ENCODE results near the gene UFSP1. TPM values are rescaled to one million over a fixed set of nuclear protein-coding genes. Genes with fewer than 3 reads are reported as not detected.

UFSP1 gene
- polyA plus RNA-seq, 4 donors: 2.2 to 5.3 (median 4.2) TPM

DNA sequence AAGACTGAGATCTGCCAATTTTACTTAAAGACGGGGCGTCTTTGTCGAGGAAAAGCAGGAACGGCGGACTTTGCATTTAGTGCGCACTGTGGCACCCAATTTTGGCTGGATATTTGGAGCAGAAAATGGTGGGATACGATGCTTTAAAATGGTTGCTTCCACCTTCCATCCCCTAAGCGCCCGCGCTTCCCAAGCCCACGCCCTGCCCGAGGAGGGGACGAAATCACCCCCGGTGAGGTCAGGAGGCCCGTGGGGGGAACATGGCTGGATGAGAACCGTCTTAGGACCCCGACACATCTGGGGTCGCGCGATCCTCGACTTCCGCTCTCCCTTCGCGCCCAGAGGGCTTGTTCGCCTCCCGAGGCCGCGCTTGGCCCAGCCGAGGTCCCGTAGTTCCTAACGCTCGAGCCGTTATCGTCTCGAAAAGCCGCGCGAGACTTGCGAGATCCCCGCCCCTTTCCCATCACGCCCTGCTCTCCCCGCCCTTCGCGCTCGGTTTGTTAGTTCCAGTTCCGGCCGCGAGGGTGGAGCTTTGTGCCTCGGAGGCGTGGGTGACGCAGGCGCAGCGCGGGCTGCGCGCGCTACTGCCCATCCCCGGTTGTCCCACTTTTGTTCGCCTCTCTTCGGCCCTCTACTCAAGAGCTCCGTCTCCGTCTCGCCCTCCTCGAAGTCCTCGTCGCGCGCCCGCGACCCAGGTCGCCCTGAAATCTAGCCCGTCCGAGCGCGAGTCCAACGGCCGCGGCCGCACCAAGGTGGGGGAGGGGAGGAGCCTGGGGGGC, 14.7 kb downstream of the UFSP1 start, which contains the start of gene SRRT:
Gene SRRT (plus strand): TSS at position 527 of the 779 bp plus-strand sequence. CDS start 488 bp downstream, outside the sequence.
- WGBS, 3 donors: 2% methylated on average over 55 to 79 of the region's 79 CpGs
- FAIRE-seq: no peak

DNA sequence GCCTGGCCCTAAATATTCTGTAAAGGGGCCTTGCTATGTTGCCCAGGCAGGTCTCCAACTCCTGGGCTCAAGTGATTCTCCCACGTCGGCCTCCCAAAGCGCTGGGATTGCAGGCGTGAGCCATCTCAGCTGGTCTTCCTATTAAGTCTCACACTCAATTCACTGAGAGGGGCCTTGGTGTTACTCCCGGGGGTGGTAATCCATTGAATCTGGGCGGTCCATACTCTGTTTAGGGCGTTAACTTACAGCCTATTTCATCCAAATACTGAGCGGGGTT, 15.3 kb downstream of the UFSP1 start:
- no peak for DNase-seq
- Histone ChIP-seq H3K4me3 (ENCODE audit: low read depth in 1 of 3, low read length in 3 of 3) (peak overlapping the region in 2 of 3 donors; percentile 86 to 98), H3K9me3 (ENCODE audit: control insufficient read depth in 2 of 2, insufficient read depth in 1 of 2, low read depth in 1 of 2, low read length in 1 of 2) (no peaks in the 10 kb centered on the region), H3K36me3 (ENCODE audit: control insufficient read depth in 3 of 3, insufficient read depth in 2 of 3, low read depth in 1 of 3, low read length in 3 of 3) (peaks cover 0 to 74% (median 2%) of the 10 kb centered on the region in 3 donors), H3K27ac (ENCODE audit: low read depth in 1 of 3, low read length in 2 of 3) (peak overlapping the region; percentile 81 to 99 (median 86)), H3K27me3 (ENCODE audit: control insufficient read depth in 3 of 3, insufficient read depth in 3 of 3, low read length in 3 of 3) (no peaks in the 10 kb centered on the region), H3K4me1 (ENCODE audit: control insufficient read depth in 3 of 3, insufficient read depth in 2 of 3, low read depth in 1 of 3, low read length in 2 of 3) (peaks cover 3 to 16% (median 14%) of the 10 kb centered on the region in 3 donors)
- no peak for FAIRE-seq
- WGBS, 3 donors: 48 to 61% (median 60%) methylated on average over 8 of the region's 8 CpGs

More for the DNA sequence above, 14.7 kb downstream of the UFSP1 start, which contains the start of gene SRRT:
- Histone ChIP-seq H3K27me3 (ENCODE audit: control insufficient read depth in 3 of 3, insufficient read depth in 3 of 3, low read length in 3 of 3) (no peaks in the 10 kb centered on the region), H3K4me3 (ENCODE audit: low read depth in 1 of 3, low read length in 3 of 3) (peak within 1 kb of the TSS; percentile 86 to 98 (median 93)), H3K9me3 (ENCODE audit: control insufficient read depth in 2 of 2, insufficient read depth in 1 of 2, low read depth in 1 of 2, low read length in 1 of 2) (no peaks in the 10 kb centered on the region), H3K4me1 (ENCODE audit: control insufficient read depth in 3 of 3, insufficient read depth in 2 of 3, low read depth in 1 of 3, low read length in 2 of 3) (peaks cover 3 to 16% (median 14%) of the 10 kb centered on the region in 3 donors), H3K27ac (ENCODE audit: low read depth in 1 of 3, low read length in 2 of 3) (peak within 1 kb of the TSS; percentile 81 to 99 (median 86)), H3K36me3 (ENCODE audit: control insufficient read depth in 3 of 3, insufficient read depth in 2 of 3, low read depth in 1 of 3, low read length in 3 of 3) (peaks cover 0 to 77% (median 2%) of the 10 kb centered on the region in 3 donors)
- peak; percentile 98 to 99 for DNase-seq

GRCh38 chr7:100873599-100874299, 15.8 kb downstream of the UFSP1 start:
- H3K4me3 ChIP-seq (ENCODE audit: low read depth in 1 of 3, low read length in 3 of 3): peak overlapping the region in 1 of 3 donors; percentile 86
- H3K27ac ChIP-seq (ENCODE audit: low read depth in 1 of 3, low read length in 2 of 3): peak overlapping the region in 2 of 3 donors; percentile 86 to 99
- FAIRE-seq (no peak), DNase-seq (no peak)
- peaks cover 3 to 20% (median 14%) of the 10 kb centered on the region in 3 donors for H3K4me1 ChIP-seq (ENCODE audit: control insufficient read depth in 3 of 3, insufficient read depth in 2 of 3, low read depth in 1 of 3, low read length in 2 of 3)
- H3K36me3 ChIP-seq (ENCODE audit: control insufficient read depth in 3 of 3, insufficient read depth in 2 of 3, low read depth in 1 of 3, low read length in 3 of 3): peaks cover 0 to 74% (median 2%) of the 10 kb centered on the region in 3 donors
- whole genome bisulfite sequencing, 3 donors: 95% methylated on average over 10 of the region's 10 CpGs
- no peaks in the 10 kb centered on the region for H3K9me3 ChIP-seq (ENCODE audit: control insufficient read depth in 2 of 2, insufficient read depth in 1 of 2, low read depth in 1 of 2, low read length in 1 of 2)
- H3K27me3 ChIP-seq (ENCODE audit: control insufficient read depth in 3 of 3, insufficient read depth in 3 of 3, low read length in 3 of 3): no peaks in the 10 kb centered on the region

- Histone ChIP-seq H3K27me3 (ENCODE audit: control insufficient read depth in 3 of 3, insufficient read depth in 3 of 3, low read length in 3 of 3) (no peaks in the 10 kb centered on the region), H3K9me3 (ENCODE audit: control insufficient read depth in 2 of 2, insufficient read depth in 1 of 2, low read depth in 1 of 2, low read length in 1 of 2) (no peaks in the 10 kb centered on the region), H3K36me3 (ENCODE audit: control insufficient read depth in 3 of 3, insufficient read depth in 2 of 3, low read depth in 1 of 3, low read length in 3 of 3) (peaks cover 0 to 55% (median 0%) of the 10 kb centered on the region in 3 donors), H3K4me3 (ENCODE audit: low read depth in 1 of 3, low read length in 3 of 3) (peak overlapping the region; percentile 37 to 92 (median 79)), H3K4me1 (ENCODE audit: control insufficient read depth in 3 of 3, insufficient read depth in 2 of 3, low read depth in 1 of 3, low read length in 2 of 3) (peaks cover 4 to 17% (median 4%) of the 10 kb centered on the region in 3 donors), H3K27ac (ENCODE audit: low read depth in 1 of 3, low read length in 2 of 3) (peak overlapping the region in 2 of 3 donors; percentile 91 to 94)
- FAIRE-seq (no peak), DNase-seq (peak in 1 of 2 donors; percentile 80)
- 32 to 62% (median 56%) methylated on average over 27 of the region's 27 CpGs for WGBS, 3 donors
These were observed 21.6 kb downstream of the UFSP1 start for GRCh38 chr7:100867776-100868485.

DNA sequence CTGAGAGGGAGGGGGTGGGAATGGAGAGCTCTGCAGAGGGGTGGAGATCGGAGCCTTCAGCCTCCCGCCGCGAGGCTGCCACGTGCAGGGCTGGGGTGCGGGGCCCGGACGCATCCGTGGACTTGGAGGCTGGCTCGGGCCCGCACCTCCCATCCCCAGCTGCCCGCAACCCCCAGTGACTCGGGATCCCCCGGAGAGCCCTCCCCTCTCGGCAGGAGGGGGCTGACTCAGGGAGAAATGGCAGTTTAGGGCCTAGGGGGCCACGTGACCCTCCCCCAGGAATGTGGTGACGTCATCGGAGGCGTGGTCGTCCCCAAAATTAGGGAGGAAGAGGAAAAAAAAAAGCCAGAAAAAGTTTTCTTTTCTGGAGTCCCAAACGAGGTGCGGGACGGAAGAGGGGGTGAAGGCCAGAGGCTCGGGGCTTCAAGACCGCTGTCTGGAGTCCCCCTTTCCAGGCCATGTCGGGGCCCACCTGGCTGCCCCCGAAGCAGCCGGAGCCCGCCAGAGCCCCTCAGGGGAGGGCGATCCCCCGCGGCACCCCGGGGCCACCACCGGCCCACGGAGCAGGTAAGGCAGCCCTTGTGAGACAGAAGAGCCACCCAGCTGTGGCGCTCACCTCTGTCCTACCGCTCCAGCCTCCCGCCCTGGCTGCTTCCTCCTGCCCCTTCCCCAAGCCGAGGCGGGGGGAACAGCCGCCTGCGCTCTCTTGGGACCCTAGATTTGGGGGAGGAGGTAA, 22.3 kb downstream of the UFSP1 start, which contains the start of gene TRIP6:
Gene TRIP6 (plus strand): TSS at position 348 of the 736 bp plus-strand sequence. CDS start 111 bp downstream, at position 459.
- peaks cover 4 to 17% (median 4%) of the 10 kb centered on the region in 3 donors for H3K4me1 ChIP-seq (ENCODE audit: control insufficient read depth in 3 of 3, insufficient read depth in 2 of 3, low read depth in 1 of 3, low read length in 2 of 3)
- peak within 1 kb of the TSS; percentile 64 to 94 (median 91) for H3K27ac ChIP-seq (ENCODE audit: low read depth in 1 of 3, low read length in 2 of 3)
- peaks cover 0 to 55% (median 0%) of the 10 kb centered on the region in 3 donors for H3K36me3 ChIP-seq (ENCODE audit: control insufficient read depth in 3 of 3, insufficient read depth in 2 of 3, low read depth in 1 of 3, low read length in 3 of 3)
- DNase-seq (peak; percentile 42 to 92), FAIRE-seq (no peak)
- 3 to 7% (median 3%) methylated on average over 31 to 42 of the region's 42 CpGs for WGBS, 3 donors
- no peaks in the 10 kb centered on the region for H3K27me3 ChIP-seq (ENCODE audit: control insufficient read depth in 3 of 3, insufficient read depth in 3 of 3, low read length in 3 of 3)
- no peaks in the 10 kb centered on the region for H3K9me3 ChIP-seq (ENCODE audit: control insufficient read depth in 2 of 2, insufficient read depth in 1 of 2, low read depth in 1 of 2, low read length in 1 of 2)
- peak within 1 kb of the TSS; percentile 47 to 92 (median 79) for H3K4me3 ChIP-seq (ENCODE audit: low read depth in 1 of 3, low read length in 3 of 3)

- peak overlapping the region in 2 of 3 donors; percentile 47 to 79 for H3K4me3 ChIP-seq (ENCODE audit: low read depth in 1 of 3, low read length in 3 of 3)
- FAIRE-seq: no peak
- peaks cover 4 to 17% (median 4%) of the 10 kb centered on the region in 3 donors for H3K4me1 ChIP-seq (ENCODE audit: control insufficient read depth in 3 of 3, insufficient read depth in 2 of 3, low read depth in 1 of 3, low read length in 2 of 3)
- 43 to 52% (median 48%) methylated on average over 4 to 5 of the region's 5 CpGs for WGBS, 3 donors
- peak overlapping the region in 2 of 3 donors; percentile 91 to 94 for H3K27ac ChIP-seq (ENCODE audit: low read depth in 1 of 3, low read length in 2 of 3)
- no peaks in the 10 kb centered on the region for H3K9me3 ChIP-seq (ENCODE audit: control insufficient read depth in 2 of 2, insufficient read depth in 1 of 2, low read depth in 1 of 2, low read length in 1 of 2)
- peaks cover 0 to 55% (median 0%) of the 10 kb centered on the region in 3 donors for H3K36me3 ChIP-seq (ENCODE audit: control insufficient read depth in 3 of 3, insufficient read depth in 2 of 3, low read depth in 1 of 3, low read length in 3 of 3)
- no peaks in the 10 kb centered on the region for H3K27me3 ChIP-seq (ENCODE audit: control insufficient read depth in 3 of 3, insufficient read depth in 3 of 3, low read length in 3 of 3)
- DNase-seq: no peak
These were observed 22.8 kb downstream of the UFSP1 start for GRCh38 chr7:100866729-100867039.

GRCh38 chr7:100865938-100866728, 23.4 kb downstream of the UFSP1 start:
- peak overlapping the region in 1 of 3 donors; percentile 47 for H3K4me3 ChIP-seq (ENCODE audit: low read depth in 1 of 3, low read length in 3 of 3)
- WGBS, 3 donors: 24 to 56% (median 39%) methylated on average over 33 to 46 of the region's 46 CpGs
- H3K27ac ChIP-seq (ENCODE audit: low read depth in 1 of 3, low read length in 2 of 3): peak overlapping the region; percentile 64 to 94 (median 91)
- no peaks in the 10 kb centered on the region for H3K9me3 ChIP-seq (ENCODE audit: control insufficient read depth in 2 of 2, insufficient read depth in 1 of 2, low read depth in 1 of 2, low read length in 1 of 2)
- H3K27me3 ChIP-seq (ENCODE audit: control insufficient read depth in 3 of 3, insufficient read depth in 3 of 3, low read length in 3 of 3): no peaks in the 10 kb centered on the region
- FAIRE-seq: no peak
- DNase-seq: peak in 1 of 2 donors; percentile 77
- H3K36me3 ChIP-seq (ENCODE audit: control insufficient read depth in 3 of 3, insufficient read depth in 2 of 3, low read depth in 1 of 3, low read length in 3 of 3): peaks cover 0 to 55% (median 0%) of the 10 kb centered on the region in 3 donors
- peaks cover 4 to 17% (median 4%) of the 10 kb centered on the region in 3 donors for H3K4me1 ChIP-seq (ENCODE audit: control insufficient read depth in 3 of 3, insufficient read depth in 2 of 3, low read depth in 1 of 3, low read length in 2 of 3)

Measured in small intestine (tissue), 7 donors.